IPS-NIHi11 (cell line): Measurements from ENCODE around the gene BEX2.
"Not testable (repeated sequence)": the region's sequence is repeated elsewhere in the genome, so short reads cannot be mapped to it uniquely, and the experiment has no call there.

Experiments used
- DNase-seq: peaks from one replicate; pipeline ENCODE4 v3.0.0; 2012; ENCODE audit warnings: mixed read lengths, low spot score

The BEX2 gene

GRCh38 chrX:103310555-103311398, at the start of gene BEX2:
BEX2 (minus strand) TSS chrX:103310990; CDS start chrX:103309976, 1,014 bp downstream.
- peak; percentile 87 for DNase-seq

DNA sequence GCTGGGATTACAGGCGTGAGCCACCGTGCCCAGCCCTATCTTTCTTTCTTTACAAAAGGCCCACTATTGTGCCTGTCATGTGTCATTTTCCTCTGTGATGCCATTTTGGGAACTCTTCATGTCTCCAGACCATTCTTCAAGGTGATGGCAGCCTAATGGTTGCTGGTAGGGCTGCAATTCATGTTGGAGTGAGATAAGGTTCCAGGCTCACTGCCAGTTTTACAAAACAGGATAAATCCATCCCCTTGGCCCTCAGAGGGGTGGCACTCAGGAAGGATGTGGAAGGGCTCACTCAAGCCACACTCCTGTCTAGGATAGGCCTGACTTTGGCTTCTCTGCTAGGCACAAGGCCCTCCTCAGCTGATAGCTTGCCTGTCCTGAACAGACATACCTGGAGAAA, 49.3 kb upstream of the BEX2 start:
- no peak for DNase-seq

GRCh38 chrX:103359605-103360004, 48.8 kb upstream of the BEX2 start:
- DNase-seq: not testable (repeated sequence)

GRCh38 chrX:103357871-103358270, 47.1 kb upstream of the BEX2 start:
- DNase-seq: no peak

DNA sequence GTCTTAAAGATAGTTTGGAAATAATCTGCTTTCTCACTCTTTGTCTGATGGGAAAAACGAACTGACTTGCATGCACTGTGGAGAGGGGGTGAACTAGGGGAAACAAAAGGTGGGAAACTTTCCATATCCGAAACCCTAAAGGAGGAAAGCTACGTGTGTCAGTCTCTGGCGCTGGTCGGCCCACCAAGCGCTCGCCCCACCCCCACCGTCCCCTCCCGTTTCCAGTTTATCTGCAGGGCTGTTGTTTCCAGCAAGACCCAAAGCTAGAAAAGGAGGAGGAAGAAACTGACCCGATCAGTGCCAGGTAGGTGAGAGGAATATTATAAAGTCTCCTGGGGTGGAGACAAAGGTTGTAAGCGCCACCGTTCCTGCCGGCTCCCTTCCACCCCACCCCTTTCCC, 46.1 kb upstream of the BEX2 start:
- peak; percentile 14 for DNase-seq

GRCh38 chrX:103356130-103356798, 45.5 kb upstream of the BEX2 start, which contains the start of gene TCEAL9:
TCEAL9 (plus strand) TSS chrX:103356506; CDS start chrX:103357685, 1,179 bp downstream.
- DNase-seq: peak; percentile 41

- no peak for DNase-seq
Observed at GRCh38 chrX:103347682-103348397, 37.0 kb upstream of the BEX2 start.

- no peak for DNase-seq
Observed at GRCh38 chrX:103344606-103345005, 33.8 kb upstream of the BEX2 start.

GRCh38 chrX:103343105-103343504, 32.3 kb upstream of the BEX2 start:
- DNase-seq: no peak

- DNase-seq: no peak
Observed at GRCh38 chrX:103338663-103339062, 27.9 kb upstream of the BEX2 start.

- peak; percentile 31 for DNase-seq
Observed at GRCh38 chrX:103330681-103331288, 20.0 kb upstream of the BEX2 start.

GRCh38 chrX:103329991-103330390, 19.2 kb upstream of the BEX2 start, which contains the start of gene TCEAL7:
TCEAL7 (plus strand) TSS chrX:103330239; CDS start chrX:103331404, 1,165 bp downstream.
- peak; percentile 15 for DNase-seq

DNA sequence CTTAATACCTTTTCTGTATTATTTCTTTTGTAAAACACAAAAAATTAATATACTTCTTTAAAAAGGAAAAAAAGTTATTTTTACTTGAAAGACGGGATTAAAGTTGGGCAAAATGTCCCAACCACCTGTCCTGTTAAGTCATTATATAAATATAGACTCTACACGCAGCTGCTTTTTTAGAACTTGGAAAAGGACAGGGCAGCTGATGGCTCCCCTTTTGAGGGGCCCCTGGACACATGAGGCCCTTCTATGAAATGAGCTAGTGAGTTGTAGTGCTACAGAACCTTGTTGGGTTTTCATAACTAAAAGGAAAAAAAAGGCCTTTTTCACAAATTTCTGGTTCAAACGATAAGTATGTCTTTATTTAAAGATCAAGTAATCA, 600 bp upstream of the BEX2 start:
- no peak for DNase-seq

DNA sequence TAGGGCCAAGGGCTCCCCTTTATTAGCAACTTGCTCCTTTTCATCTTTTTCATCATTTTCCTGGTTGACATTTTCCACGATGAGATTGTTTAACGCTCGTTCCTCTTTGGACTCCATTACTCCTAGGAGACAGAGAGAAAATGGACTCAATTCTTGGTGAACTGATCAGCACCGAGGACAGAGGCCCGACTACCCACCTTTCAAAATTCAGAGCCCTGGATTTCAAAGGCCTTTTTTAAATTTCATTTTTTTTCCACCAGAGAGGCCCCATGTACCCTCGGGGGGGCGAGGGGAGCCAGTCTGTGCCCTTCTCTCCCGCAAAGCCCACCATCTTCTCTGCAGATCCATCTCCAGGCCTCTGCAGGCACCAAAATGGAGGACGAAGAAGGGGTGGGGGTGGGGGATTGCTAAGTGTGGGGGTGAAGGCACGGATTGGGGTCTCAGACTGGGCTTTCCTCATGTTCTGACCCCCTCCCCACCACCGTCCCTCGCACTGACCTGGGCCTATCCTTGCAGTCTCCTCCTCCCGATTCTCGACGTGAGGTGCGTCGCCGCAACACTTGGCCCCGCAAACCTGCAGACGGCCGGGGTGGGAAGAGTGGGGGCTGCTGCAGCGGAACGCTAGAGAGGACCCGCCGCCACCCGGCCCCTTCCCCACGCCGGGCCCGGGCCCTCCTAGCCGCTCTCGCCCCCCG, 783 bp downstream of the BEX2 start:
- no peak for DNase-seq

DNA sequence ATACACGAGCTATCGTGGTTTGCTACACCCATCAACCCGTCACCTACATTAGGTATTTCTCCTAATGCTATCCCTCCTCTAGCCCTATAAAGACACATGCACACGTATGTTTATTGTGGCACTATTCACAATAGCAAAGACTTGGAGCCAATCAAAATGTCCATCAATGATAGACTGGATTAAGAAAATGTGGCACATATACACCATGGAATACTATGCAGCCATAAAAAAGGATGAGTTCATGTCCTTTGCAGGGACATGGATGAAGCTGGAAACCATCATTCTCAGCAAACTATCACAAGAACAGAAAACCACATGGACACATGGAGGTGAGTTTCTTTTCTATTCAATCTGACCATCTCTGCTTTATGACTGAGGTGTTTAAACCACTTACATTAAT, 5.1 kb downstream of the BEX2 start:
- not testable (repeated sequence) for DNase-seq

DNA sequence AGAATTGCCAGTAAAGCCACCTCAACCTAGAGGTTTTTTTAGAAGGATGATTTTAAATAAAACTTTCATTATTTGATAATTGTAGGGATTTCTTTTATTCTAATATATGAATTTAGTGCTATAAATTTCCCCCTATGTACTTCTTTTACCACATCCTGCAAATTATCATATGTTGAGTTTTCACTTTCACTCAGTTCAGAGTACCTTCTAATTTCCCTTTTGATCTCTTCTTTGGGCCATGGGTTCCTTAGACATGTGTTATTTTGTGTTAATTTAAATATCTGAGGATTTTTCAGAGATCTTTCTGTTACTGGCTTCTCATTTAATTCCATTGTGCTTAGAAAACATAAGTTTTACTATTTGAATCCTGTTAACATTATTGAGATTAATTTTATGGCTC, 6.1 kb downstream of the BEX2 start:
- no peak for DNase-seq

DNA sequence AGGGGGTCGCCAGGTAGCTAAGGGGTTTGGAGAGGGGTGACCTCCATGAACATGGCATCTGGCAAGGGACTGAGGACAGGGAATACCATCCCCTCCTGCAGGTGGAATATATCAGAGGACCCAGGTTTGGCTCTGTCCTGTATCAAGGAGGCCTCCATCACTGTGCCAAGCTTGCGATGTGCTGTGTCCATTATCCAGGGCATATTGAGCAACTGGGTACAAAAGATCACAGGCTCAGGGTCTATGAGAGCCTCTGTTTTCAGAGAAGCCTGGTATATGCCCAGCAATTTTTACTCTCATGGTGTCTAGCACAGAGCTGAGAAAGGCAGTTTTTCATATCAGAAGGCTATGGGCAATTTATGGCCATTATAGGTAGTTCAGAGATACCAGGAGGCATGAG, 17.7 kb downstream of the BEX2 start:
- DNase-seq: no peak

- no peak for DNase-seq
Observed at GRCh38 chrX:103279624-103280023, 31.2 kb downstream of the BEX2 start.

DNA sequence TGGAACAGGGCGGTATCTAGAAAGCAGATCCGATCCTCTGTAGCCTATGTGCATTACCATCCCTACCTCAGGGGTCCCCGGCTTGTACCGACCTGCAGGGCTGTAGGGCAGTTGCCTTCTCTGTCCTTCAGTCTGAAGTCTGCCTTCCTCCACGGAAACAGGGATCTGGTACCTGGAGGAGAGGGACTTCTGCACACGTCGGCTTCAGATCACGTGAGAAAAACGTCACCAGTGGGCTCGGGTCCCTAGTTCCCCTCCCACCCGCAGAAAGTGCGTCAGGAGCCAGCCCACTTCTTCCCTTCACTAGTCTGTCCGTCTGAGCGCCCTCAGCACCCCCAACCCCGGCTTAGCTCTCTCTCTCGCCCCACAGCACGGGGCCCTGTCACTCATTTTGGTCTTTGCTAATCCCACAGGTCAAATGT, 34.2 kb downstream of the BEX2 start, which contains the start of gene TCEAL5:
TCEAL5 (minus strand) TSS at position 170 of the 422 bp plus-strand sequence. CDS start 2,187 bp downstream, outside the sequence.
- no peak for DNase-seq

DNA sequence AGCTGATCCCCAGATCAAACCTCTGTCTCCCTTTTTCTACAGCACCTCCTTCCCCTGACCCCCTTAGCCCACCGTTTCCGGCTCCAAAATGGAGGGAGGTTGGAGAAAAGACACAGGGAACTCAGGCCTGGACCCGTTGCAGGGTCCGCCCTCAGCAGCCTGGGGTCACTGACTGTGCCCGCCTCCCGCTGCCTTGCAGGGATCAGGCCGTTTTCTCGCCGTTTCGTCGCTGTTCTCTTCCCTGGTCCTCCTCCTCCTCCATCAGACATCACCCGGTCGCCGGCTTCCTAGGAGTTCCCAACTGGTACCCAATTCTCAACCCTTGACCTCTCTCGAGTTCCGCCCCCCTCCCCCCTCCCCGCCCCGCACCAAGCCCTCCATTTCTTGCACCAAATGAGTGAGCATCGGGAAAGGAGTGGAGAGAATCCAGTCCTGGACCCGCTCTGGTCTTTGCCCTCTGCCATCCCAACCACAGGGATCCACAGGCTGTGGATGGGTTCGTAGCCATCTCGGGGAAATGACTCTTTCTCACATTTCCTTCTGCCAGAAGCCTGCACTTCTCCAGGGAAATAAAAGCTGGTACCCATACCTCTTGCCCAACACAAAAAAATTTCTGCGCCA, 34.7 kb downstream of the BEX2 start:
- DNase-seq: no peak

DNA sequence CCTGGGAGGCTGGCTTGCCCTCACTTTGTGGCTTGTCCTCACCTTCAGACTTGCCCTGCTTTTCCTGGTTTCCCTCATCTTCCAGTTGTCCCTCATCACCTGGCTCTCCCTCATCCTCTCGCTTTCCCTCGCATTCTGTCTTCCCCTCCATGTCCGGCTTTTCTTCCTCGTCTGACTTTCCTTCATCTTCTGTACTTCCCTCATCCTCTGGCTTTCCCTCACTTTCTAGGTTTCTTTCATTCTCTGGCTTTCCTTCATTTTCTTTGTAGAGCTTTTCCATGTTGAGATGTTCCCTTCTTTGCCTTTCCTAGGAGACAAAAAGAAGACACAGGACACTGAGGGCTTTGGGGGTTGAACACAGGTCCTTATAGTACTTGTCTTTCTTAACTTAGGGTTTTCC, 36.5 kb downstream of the BEX2 start:
- DNase-seq: no peak
